Nasal cavity respiratory epithelium epithelial cell of viscerocranial mucosa (primary cell): ENCODE results near the gene DDIT3. TPM values are rescaled to one million over a fixed set of nuclear protein-coding genes. Genes with fewer than 3 reads are reported as not detected.

ENCODE experiments used
- total RNA-seq: library from RNA; depleted of rRNA; stranded (reverse); fragments of >200 nt; gene quantifications from 2 replicates; pipeline ENCODE4 v1.2.3, GENCODE V29; 2014

Gene DDIT3
- total RNA-seq = 128 and 270 TPM in 2 replicates

GRCh38 chr12:57520053-57520818, at the start of gene DDIT3:
DDIT3 (minus strand) TSS chr12:57520514; CDS start chr12:57517406, 3,108 bp downstream.

GRCh38 chr12:57549909-57550640, 29.8 kb upstream of the DDIT3 start, which contains the start of gene KIF5A:
KIF5A (plus strand) TSS chr12:57550044; CDS start chr12:57550272, 228 bp downstream.

GRCh38 chr12:57546438-57547287, 26.3 kb upstream of the DDIT3 start, which contains the start of gene DCTN2:
DCTN2 (minus strand) TSS chr12:57547192; CDS start chr12:57547063, 129 bp downstream.

GRCh38 chr12:57522011-57522886, 1.9 kb upstream of the DDIT3 start, which contains the start of gene MBD6:
MBD6 (plus strand) TSS chr12:57522824; CDS start chr12:57524304, 1,480 bp downstream.

GRCh38 chr12:57487597-57488401, 32.5 kb downstream of the DDIT3 start, which contains the start of gene MARS1:
MARS1 (plus strand) TSS chr12:57488068; CDS start chr12:57488091, 23 bp downstream.

GRCh38 chr12:57479376-57480115, 40.8 kb downstream of the DDIT3 start, which contains the start of gene ARHGAP9:
ARHGAP9 (minus strand) TSS chr12:57479866; CDS start chr12:57479406, 460 bp downstream.

Other genes starting within 250 kb of the DDIT3 start
- gene R3HDM2, start 89.5 kb downstream of the DDIT3 start, total RNA-seq = 10.9 and 28.5 TPM in 2 replicates
- not detected in 2 replicates for gene INHBC, start 85.7 kb downstream of the DDIT3 start, total RNA-seq
- gene INHBE, start 65.2 kb downstream of the DDIT3 start, total RNA-seq = 0.34 and 1.5 TPM in 2 replicates
- under 0.01 and 0.14 TPM in 2 replicates for gene GLI1, start 60.7 kb downstream of the DDIT3 start, total RNA-seq
- gene ARHGAP9, start 40.6 kb downstream of the DDIT3 start, total RNA-seq = not detected in 2 replicates
- gene MARS1, start 32.4 kb downstream of the DDIT3 start, total RNA-seq = 351 and 458 TPM in 2 replicates
- 3.4 and 19.0 TPM in 2 replicates for gene MBD6, start 2.3 kb upstream of the DDIT3 start, total RNA-seq
- 68.7 and 104 TPM in 2 replicates for gene DCTN2, start 26.7 kb upstream of the DDIT3 start, total RNA-seq
- gene KIF5A, start 29.5 kb upstream of the DDIT3 start, total RNA-seq = under 0.01 and 0.21 TPM in 2 replicates
- gene PIP4K2C, start 70.7 kb upstream of the DDIT3 start, total RNA-seq = 47.8 and 62.5 TPM in 2 replicates
- gene DTX3, start 84.3 kb upstream of the DDIT3 start, total RNA-seq = 3.1 and 7.0 TPM in 2 replicates
- gene ARHGEF25, start 90.9 kb upstream of the DDIT3 start, total RNA-seq = under 0.01 and 0.43 TPM in 2 replicates
- gene B4GALNT1, start 112.7 kb upstream of the DDIT3 start, total RNA-seq = 0.07 TPM in 1 of 2 replicates, not detected in the other
- gene OS9, start 173.6 kb upstream of the DDIT3 start, total RNA-seq = 188 and 209 TPM in 2 replicates
- under 0.01 and 0.07 TPM in 2 replicates for gene AGAP2, start 218.2 kb upstream of the DDIT3 start, total RNA-seq
- gene TSPAN31, start 224.5 kb upstream of the DDIT3 start, total RNA-seq = 42.8 and 93.6 TPM in 2 replicates
- gene CDK4, start 231.8 kb upstream of the DDIT3 start, total RNA-seq = 108 and 152 TPM in 2 replicates
- 6.5 and 9.7 TPM in 2 replicates for gene MARCHF9, start 234.6 kb upstream of the DDIT3 start, total RNA-seq
- 1.5 and 4.1 TPM in 2 replicates for gene CYP27B1, start 246.6 kb upstream of the DDIT3 start, total RNA-seq